Smooth muscle cell of bladder (primary cell): ENCODE results near the gene TP53I3. TPM values are rescaled to one million over a fixed set of nuclear protein-coding genes. Genes with fewer than 3 reads are reported as not detected.

Experiments
- total RNA-seq: library from RNA; depleted of rRNA; stranded (reverse); fragments of >200 nt; gene quantifications from 2 replicates; pipeline ENCODE4 v1.2.3, GENCODE V29; 2014

TP53I3 gene
- 35.7 and 46.9 TPM in 2 replicates for total RNA-seq

GRCh38 chr2:24084386-24085199 lies at the start of gene TP53I3:
Gene TP53I3 (minus strand): TSS chr2:24084834. CDS start chr2:24084326, 508 bp downstream.

GRCh38 chr2:24123195-24123921 lies 38.7 kb upstream of the TP53I3 start, which contains the start of the genes FAM228B and PFN4:
Gene FAM228B (plus strand): TSS chr2:24123469. CDS start chr2:24124362, 893 bp downstream.
Gene PFN4 (minus strand): TSS chr2:24123334. CDS start chr2:24122535, 799 bp downstream.

DNA sequence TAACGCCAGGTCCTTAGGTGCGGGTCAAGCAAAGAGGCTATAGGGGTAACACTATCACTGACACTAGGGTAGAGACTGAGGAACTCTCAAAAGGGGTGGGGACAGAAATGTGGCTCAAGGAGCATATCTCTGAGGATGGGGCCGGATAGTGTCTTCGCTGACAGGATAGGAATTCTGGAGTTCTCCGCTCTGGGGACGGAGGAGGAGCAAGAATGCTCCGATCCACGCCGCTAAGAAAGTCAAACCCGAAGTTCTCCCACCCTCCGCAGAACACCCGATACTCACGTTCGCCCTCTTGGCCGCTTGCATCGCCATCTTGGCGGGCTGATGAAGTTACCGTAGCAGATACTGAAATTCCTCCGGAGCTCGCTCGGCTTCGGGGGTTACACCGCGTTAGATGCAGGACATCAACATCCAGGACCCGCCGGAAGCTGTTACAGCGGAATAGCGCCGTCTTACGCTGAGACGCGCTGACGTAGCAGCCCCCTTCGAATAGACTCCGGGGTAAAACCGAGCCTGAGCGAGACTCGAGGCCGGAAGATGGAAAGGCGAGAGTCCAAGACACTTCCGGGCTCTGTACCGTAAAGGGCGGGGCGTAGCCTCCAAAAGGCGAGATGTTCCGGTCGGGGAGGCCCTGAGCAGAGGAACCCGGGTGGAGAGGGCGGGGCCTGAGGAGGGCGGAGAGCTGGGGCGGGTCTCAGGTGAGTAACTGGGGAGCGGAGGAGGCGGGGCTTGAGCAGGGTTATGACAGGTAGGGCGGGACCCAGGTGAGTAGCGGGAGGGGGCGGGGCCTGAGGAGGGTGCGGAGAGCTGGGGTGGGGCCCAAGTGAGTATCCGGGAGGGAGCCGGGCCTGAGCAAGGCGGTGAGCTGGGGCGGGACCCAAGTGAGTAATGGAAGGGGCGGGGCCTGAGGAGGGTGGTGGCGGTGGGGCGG lies 8.5 kb downstream of the TP53I3 start, which contains the start of gene SF3B6:
SF3B6 (minus strand) TSS at position 412 of the 934 bp plus-strand sequence; CDS start at position 315, 97 bp downstream.

GRCh38 chr2:24049485-24050021 lies 35.1 kb downstream of the TP53I3 start, which contains the start of gene FKBP1B:
Gene FKBP1B (plus strand): TSS chr2:24049741. CDS start chr2:24049850, 109 bp downstream.

DNA sequence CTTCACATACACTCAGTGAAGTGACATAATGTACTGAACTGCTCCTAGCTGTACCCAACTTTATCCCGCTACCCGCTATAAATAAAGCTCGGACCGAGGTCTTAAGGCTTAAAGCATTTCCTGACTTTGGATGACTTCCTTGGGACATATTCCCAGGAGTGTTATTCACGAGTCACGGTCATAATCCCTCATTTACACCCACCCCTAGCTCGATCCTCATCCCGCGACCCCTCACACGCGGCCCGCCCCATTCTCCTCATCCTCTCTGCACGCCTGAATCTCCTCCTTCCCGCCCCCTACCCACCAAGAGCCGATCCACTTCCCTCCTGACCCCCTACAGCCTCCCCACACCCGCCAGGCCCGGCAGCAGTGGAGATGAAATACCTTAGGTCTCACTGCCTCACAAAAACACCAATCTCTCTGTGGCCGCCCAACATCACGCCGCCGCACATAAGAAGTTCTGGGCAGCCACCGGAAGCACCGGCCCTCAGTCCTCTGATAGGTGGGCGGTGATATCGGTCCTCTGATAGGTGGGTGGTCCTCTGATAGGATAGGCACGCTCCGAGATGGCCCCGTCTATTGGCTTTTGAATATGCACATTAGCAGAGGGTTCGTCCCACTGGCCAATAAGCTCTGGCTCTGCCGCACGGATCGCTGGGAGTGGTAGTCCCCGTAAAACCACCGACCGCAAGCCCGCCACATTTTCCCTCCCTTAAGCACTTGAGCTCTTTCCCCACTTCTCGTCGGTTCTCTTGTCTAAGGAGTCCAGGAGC lies 37.5 kb downstream of the TP53I3 start, which contains the start of gene WDCP:
WDCP (minus strand) TSS at position 462 of the 773 bp plus-strand sequence. CDS start 7,897 bp downstream, outside the sequence.

Other genes with a start within 250 kb of the TP53I3 start
- 8.6 and 11.2 TPM in 2 replicates for gene ATAD2B, start 157.7 kb downstream of the TP53I3 start, total RNA-seq
- 13.4 and 15.9 TPM in 2 replicates for gene UBXN2A, start 144.4 kb downstream of the TP53I3 start, total RNA-seq
- gene MFSD2B, start 74.7 kb downstream of the TP53I3 start, total RNA-seq: 0.28 and 0.55 TPM in 2 replicates
- gene WDCP, start 37.4 kb downstream of the TP53I3 start, total RNA-seq: 6.1 and 7.8 TPM in 2 replicates
- 7.0 and 9.4 TPM in 2 replicates for gene FKBP1B, start 35.1 kb downstream of the TP53I3 start, total RNA-seq
- gene SF3B6, start 8.5 kb downstream of the TP53I3 start, total RNA-seq: 127 and 139 TPM in 2 replicates
- 0.28 and 0.46 TPM in 2 replicates for gene PFN4, start 38.5 kb upstream of the TP53I3 start, total RNA-seq
- gene FAM228B, start 38.6 kb upstream of the TP53I3 start, total RNA-seq: 7.5 and 9.8 TPM in 2 replicates
- under 0.01 and 0.18 TPM in 2 replicates for gene FAM228A, start 90.2 kb upstream of the TP53I3 start, total RNA-seq